ENCODE results near the gene ACAP2. TPM values are rescaled to one million over a fixed set of nuclear protein-coding genes. Genes with fewer than 3 reads are reported as not detected.
A peak's percentile ranks its signal among the peaks of the same experiment; 100 is the strongest.
"Not testable (repeated sequence)": the region's sequence is repeated elsewhere in the genome, so short reads cannot be mapped to it uniquely, and the experiment has no call there.

ACAP2 gene
- polyA plus RNA-seq, 3 donors, result 26.7 to 36.3 (median 34.0) TPM

- DNase-seq, result no peak
These were observed 4.4 kb upstream of the ACAP2 start for GRCh38 chr3:195447201-195447600.

- DNase-seq, result no peak
These were observed 3.5 kb upstream of the ACAP2 start for GRCh38 chr3:195446359-195446758.

- no peak for DNase-seq
These were observed 3.1 kb upstream of the ACAP2 start for GRCh38 chr3:195445885-195446284.

- no peak for DNase-seq
These were observed 670 bp upstream of the ACAP2 start for GRCh38 chr3:195443391-195443989.

DNA sequence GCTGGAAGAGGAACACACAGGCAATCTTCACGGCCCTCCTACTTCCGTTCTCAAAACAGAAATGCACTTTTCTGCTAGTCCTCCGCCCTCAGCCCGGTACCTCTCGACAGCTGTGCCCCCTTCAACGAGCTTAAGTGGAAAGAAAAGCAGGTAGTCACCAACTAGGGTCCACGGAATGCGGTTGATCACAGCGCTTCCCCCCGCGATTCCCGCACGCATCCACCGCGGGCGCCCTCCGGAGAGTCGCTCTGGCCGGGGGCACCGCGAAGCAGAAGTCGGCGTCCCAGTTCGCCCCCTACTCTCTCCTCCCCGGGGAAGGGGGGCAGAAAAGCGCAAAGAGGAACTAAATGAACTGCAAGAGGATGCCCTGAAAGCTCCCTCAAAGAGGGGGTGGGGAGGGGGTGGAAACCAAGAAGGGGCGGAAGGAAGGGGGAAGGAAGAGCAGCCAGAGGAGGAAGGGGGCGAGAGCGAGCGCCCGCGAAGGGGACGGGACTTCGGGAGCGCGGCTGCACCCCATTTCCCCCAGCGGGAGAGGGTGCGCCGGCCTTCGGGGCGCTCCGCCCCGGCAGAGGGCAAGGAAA is 738 bp downstream of the ACAP2 start:
- peak; percentile 31 for DNase-seq

DNA sequence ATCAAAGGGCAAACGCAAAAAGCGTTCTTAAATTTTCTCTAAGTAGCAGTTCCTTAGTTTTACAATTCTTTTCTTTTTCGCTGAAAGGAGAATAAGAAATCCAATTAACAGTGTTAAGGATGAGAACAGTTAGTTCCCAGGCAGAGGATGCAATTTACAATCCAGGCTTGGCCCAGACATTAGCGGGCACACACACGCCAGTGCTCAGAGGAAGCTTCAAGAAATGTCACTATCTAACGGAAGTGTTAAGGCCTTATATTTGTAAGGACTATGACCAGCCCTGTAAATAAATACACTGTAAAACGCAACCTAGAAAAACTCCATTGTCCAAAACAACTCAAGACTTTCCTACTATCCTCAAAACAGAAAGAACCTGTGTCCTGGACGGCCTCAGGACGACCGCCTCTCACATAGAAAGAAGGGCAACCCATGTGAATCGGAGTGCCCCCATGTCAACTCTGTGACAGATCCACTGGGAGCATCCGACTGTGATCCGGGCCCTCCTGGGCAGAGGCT is 1.3 kb downstream of the ACAP2 start:
- peak; percentile 41 for DNase-seq

GRCh38 chr3:195441051-195441450 is 1.8 kb downstream of the ACAP2 start:
- no peak for DNase-seq

- DNase-seq, result no peak
These were observed 2.4 kb downstream of the ACAP2 start for GRCh38 chr3:195440379-195440778.

- no peak for DNase-seq
These were observed 4.4 kb downstream of the ACAP2 start for GRCh38 chr3:195438371-195438770.

- DNase-seq, result no peak
These were observed 17.0 kb downstream of the ACAP2 start for GRCh38 chr3:195425849-195426248.

DNA sequence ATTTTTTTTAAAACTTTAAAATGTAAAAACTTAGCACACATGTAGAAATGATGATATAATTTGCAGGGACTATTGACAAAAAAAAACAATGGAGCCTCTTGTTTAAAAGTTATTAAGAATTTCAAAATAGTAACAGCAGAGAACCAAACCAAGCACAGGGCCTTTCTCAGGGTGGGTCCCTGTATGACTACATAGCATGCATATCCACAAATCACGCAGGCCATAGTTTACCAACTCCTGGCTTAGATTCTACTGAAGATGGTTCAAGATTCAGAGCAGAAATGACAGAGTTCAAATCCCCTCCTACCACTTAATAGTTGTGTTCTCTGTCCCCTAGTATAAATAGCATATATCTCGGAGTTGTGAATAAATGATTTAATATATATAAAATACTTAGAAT is 19.0 kb downstream of the ACAP2 start:
- DNase-seq, result no peak

GRCh38 chr3:195421400-195421799 is 21.4 kb downstream of the ACAP2 start:
- no peak for DNase-seq

DNA sequence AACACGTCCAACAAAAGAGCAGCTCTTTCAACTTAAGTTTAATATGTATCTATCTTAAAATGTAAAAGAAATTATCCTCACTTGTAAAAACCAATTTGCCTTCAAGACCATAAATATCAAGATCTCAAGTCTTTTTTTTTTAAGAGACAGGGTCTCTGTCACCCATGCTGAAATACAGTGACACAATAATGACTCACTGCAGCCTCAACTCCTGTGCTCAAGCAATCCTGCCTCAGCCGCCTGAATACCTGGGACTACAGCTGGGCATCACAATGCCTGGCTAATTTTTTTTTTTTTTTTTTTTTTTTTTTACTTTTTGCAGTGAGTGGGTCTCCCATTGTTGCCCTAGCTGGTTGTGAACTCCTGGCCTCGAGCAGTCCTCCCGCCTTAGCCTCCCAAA is 26.0 kb downstream of the ACAP2 start:
- DNase-seq, result no peak

- no peak for DNase-seq
These were observed 31.0 kb downstream of the ACAP2 start for GRCh38 chr3:195411836-195412235.

DNA sequence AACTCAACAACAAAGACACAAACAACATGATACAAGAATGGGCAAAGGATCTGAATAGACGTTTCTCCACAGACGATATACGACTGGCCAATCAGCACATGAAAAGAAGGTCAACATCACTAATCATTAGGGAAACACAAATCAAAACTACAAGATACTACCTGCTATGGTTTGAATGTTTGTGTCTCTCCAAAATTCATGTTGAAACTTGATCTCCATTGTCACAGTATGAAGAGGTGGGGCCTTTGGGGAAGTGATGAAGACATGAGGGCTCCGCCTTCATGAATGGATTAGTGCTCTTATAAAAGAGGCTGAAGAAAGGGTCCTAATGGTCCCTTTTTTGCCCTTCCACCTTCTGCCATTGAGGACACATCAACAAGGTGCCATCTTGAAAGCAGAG is 32.3 kb downstream of the ACAP2 start:
- DNase-seq, result no peak

- DNase-seq, result no peak
These were observed 35.0 kb downstream of the ACAP2 start for GRCh38 chr3:195407531-195408409.

DNA sequence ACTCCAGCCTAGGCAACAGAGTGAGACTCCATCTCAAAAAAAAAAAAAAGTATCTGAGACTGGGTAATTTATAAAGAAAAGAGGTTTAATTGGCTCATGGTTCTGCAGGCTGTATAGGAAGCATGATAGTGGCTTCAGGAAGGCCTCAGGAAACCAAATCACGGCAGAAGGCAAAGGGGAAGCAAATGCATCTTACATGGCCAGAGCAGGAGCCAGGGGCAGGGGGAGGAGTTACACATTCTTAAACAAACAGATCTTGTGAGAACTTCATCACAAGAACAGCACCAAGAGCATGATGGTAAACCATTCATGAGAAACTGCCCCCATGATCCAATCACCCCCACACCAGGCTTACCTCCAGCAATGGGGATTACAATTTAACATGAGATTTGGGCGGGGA is 37.2 kb downstream of the ACAP2 start:
- DNase-seq, result no peak

DNA sequence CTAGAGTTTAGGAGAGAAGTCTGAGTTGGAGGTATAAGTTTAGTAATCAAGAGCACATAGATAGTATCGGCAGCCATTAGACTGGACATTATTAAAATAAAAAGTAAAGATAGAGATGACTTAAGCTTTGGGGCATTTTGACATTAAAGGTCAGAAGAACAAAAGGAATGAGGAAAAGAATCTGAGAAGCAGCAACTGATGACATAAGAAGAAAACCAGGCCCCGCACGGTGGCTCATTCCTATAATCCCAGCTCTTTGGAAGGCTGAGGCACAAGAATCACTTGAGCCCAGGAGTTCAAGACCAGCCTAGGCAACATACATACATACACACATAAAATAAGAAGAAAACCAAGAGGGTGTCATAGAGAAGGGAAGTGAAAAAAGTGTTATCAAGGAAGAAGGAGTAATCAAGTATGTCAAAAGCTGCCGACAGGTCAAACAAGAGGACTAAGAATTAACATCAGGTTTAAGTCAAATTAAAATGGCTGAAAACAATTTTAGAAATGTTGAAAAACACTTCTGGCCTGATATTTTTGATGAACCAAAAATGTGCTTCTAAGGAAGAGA is 38.9 kb downstream of the ACAP2 start:
- no peak for DNase-seq

DNA sequence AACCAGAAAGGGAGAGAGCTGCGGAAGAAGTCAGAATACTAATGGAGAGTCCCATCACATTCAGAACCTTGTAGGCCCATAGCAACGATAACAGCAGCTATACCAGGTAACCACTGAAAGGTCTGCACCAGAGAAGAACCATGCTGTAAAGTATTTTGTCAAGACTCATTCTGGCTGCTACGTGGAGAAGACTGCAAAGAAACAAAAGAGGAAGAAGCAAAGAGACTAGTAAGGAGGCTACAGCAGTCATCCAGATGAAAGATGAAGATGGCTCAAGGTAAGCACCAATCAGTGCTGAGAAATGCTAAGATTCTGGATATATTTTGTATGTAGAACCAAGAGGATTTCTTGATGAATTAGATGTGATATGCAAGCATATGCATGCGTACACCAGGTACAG is 39.6 kb downstream of the ACAP2 start:
- no peak for DNase-seq

DNA sequence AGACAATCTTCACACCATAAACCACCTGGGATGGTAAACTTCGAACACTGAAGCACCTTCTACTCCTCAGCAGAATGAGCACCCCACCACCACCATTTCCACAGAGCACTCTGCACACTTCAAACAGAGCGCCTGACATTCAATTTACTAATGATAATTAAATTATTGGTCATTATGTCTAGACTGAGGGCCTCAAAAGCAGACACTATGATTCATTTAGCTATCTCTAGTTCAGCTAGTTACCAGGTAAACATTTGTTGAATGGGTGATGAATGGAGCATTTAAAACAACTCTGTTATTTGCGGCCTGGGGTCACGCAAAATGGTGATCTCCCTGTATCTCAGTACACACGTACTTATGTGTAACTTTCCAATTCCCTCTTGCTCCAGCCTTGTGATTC is 40.9 kb downstream of the ACAP2 start:
- no peak for DNase-seq

DNA sequence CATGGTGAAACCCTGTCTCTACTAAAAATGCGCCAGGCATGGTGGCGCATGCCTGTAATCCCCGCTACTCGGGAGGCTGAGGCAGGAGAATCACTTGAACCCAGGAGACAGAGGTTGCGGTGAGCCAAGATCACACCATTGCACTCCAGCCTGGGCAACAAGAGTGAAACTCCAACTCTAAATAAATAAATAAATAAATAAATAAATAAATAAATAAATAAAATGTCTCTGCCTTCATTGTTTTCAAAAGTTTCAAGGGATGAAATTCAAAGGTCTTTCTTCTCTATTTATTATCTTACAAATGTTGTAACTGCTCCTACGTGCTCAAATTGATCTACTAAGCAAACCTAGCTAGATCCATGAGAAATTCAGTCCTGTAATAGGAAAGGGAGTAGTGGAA is 44.4 kb downstream of the ACAP2 start:
- DNase-seq, result not testable (repeated sequence)

DNA sequence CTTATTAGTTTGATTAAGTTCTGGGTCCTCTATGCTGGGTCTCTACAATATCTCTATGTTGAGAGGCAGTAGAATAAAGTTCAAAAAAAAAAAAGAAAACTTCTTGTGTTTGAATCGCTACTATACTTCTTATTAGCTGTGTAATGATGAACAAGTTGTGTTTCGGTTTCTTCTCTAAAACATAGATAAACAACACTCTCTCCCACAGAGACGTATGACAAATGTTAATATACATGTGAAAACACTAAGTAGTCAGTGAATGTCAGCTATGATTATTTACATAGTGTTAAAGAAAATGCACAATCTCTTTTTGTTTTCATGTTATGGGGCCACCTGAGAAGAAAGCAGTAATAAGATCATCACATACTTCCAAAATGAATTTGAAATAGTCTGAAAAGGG is 45.3 kb downstream of the ACAP2 start:
- no peak for DNase-seq

Data from renal pelvis (tissue), 4 donors.